NCI-H1436 (cell line): ENCODE measurements around the gene PACSIN3.
"Not testable (repeated sequence)": the region's sequence is repeated elsewhere in the genome, so short reads cannot be mapped to it uniquely, and the experiment has no call there.

Source experiments
- DNase-seq: peaks from one replicate; lab custom pipeline; 2025; lab: John Stamatoyannopoulos, UW

The PACSIN3 gene

GRCh38 chr11:47192111-47192510 is 5.9 kb upstream of the PACSIN3 start:
- no peak for DNase-seq

GRCh38 chr11:47191137-47191536 is 4.9 kb upstream of the PACSIN3 start:
- DNase-seq, result not testable (repeated sequence)

DNA sequence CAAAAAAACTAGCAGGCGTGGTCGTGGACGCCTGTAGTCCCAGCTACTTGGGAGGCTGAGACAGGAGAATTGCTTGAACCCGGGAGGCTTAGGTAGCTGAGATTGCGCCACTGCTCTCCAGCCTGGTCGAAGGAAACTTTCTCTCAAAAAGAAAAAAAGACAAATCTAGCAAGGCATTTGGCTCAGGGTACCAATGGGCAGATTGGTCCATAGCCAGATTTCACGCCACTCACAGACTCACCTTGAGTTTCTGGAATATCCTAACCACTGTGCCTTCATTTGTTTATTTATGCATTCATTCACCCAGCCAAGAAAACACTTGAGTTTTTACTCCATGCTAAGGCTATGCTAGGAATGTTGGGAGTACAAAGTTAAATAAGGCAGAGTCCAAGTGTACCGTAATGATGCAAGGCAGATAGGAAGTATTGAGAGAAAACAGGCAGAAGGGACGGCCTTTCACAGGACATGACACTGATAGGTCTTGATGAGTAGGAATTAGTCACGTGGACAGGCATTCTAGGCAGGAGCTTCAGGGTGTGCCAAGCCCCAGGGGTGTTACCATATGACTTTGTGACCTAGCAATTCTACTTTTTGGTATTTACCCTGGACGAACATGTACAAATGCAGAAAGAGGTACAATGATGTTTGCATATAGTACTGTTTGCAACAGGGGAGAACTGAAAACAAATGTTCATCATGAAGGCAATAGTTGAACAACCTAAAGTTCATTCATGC is 3.0 kb upstream of the PACSIN3 start:
- DNase-seq, result no peak

DNA sequence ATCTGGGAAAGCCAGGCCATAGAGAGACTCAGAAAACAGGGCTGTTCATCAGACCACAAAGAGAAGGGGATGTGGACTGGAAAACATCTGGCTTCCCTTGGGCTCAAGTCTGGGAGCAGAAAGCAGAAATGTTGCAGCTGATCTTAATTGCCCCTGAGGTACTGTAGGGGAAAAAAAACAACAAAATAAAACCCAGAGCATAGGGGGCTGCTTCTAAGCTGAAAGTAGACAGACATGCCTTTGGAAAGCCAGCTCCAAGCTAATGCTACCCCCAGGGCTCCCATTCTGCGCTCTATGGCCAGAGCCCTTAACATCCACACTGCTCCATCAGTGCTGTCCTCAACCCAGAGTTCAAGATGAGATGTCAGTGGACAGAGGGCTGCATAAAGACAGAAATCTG is 2.0 kb upstream of the PACSIN3 start:
- no peak for DNase-seq

DNA sequence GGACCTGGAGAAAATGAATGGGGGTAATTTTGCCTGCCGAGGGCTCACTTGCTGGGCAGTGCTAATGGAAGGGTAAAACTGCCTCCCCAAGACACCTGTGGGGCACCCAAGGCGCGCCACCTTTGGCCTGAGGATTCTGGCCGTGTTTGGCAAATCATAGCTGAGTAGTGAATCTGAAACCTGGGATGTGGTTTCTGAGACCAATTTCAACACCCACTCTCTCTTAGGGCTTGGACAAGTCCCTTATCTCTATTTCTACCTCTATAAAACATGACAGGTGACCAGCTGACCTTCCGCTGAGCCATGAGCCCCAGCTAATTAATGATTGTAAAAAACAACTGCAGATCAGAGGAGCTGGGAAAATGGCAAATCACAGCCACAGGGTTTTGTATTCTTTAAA is 1.5 kb upstream of the PACSIN3 start:
- no peak for DNase-seq

DNA sequence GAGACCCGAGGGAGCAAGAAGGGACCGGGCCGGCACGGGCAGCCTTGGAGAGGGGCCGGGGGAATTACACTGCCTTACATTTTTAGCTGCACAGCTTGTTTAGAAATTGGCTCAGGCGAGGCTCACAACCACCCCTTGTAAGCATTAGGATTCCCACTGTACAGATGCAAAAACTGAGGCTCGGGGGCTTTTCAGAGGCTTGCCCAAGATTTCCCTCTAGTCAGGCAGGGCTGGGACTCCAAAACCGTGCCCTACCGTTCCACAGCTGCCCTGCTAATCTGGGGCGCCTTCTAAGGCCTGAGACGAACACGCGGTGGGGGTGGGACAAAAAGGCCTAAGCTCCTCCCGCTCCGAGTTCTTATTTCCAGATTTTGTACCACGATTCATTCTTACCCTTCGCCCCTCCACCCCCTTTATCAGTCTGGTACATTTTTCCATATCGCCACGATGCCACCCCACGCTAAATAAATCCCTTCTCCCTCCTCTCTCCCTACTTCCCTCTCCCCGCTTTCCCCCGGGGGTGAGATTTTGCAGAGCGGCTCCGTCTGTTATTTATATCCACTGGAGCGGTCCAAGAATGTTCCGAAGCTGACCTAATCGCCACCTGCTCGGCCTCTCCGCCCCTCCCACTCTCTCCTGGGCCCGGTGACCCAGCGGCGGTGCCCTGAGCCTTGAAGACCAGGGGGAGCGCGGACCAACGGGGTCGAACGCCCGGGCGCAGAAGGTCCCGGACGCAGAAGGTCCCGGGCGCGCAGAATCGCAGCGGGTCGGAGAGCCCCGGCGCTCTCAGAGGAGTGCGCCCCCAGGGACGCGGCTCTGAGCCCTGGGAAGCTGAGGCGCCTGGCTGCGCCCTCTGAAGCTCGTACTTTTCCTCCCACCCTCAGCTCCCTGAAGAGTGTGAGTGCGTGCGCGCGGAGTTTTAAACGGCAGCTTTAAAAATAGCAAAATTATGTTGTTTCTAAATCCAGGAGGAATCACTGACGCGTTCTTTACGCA is 764 bp upstream of the PACSIN3 start:
- peak; percentile 55 for DNase-seq

GRCh38 chr11:47185305-47186075 is 744 bp downstream of the PACSIN3 start:
- DNase-seq, result no peak

DNA sequence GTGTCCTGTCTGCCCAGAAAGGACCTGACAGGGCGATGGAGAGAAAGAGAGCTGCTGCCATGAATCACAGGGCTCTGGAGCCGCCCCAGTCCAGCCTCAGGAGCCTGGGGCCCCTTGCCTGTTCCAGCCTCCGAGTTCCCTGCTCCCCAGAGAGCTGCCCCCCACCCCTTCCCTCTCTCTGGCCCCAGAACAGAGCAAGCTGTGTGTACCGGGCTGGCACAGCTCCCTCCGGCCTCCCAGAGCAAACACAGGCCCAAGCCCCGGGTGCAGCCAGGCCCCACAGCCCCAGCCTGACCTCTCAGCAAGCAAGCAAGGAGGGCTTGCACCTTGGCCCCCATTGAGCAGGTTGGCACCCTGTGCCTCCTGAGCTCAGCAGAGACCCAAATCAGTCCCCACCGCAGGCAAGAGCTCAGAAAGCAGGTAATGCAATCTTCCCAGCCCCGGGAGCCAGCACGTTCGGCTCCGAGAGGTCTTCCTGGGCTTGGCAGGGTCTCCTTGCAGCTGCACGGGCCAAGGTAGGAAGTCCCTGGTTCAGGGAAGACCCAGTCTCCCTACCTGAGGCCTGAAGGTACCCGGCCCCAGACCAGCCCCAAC is 1.4 kb downstream of the PACSIN3 start:
- no peak for DNase-seq

DNA sequence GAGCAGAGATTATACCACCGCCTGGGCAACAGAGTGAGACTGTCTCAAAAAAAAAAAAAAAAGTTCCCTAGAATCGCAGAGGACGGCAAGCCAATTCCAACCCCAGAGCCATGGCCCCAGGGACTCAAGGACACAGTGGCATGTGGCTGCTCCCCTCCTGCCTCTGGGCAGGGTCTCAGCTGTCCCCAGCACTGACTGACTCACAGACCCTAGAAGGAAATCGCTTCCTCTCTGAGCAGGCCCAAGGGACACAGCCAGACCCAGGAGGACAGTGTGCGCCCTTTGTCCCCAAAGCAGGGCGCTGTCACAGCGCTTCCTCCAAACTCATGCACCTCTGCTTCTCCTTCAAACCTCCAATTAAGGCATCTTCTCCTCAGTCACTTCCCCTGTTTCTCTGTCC is 2.3 kb downstream of the PACSIN3 start:
- no peak for DNase-seq

DNA sequence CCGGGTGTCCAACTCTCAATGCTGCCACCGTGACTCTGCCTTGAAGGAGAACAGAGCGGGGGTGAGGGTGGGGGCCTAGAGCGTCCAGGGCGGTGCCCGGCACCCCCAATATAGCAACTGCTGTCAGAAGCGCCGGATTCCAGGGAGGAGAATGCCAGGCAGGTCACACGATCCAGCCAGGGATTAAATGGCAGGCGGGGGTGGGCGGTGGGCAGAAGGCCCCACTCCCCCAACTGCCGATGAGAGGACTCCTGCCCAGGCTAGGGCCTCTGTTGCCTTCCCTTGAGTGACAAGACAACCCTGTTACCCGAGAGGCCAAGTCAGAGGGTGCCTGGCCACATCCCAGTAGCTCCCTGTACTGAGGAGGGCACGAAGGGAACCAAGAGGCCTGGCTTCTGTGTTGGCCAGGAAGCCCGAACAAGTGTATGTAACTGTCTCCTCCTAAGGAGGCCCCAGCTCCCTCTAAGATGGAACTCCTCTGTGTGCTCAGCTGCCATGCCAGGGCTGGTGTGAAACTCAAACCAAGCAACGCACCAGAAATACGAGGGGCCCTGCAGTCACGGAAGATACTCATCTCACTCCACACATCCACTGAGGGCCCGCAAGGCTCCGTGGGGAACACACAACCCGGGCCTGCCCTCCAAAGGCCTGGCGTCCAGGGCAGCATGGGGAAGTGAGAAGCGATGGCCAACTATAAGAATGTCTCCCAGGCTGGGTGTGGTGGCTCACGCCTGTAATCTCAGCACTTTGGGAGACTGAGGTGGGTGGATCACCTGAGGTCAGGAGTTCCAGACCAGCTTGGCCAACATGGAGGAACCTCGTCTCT is 3.0 kb downstream of the PACSIN3 start:
- DNase-seq, result no peak

GRCh38 chr11:47182380-47182779 is 3.9 kb downstream of the PACSIN3 start:
- no peak for DNase-seq

GRCh38 chr11:47181271-47181670 is 5.0 kb downstream of the PACSIN3 start:
- no peak for DNase-seq

DNA sequence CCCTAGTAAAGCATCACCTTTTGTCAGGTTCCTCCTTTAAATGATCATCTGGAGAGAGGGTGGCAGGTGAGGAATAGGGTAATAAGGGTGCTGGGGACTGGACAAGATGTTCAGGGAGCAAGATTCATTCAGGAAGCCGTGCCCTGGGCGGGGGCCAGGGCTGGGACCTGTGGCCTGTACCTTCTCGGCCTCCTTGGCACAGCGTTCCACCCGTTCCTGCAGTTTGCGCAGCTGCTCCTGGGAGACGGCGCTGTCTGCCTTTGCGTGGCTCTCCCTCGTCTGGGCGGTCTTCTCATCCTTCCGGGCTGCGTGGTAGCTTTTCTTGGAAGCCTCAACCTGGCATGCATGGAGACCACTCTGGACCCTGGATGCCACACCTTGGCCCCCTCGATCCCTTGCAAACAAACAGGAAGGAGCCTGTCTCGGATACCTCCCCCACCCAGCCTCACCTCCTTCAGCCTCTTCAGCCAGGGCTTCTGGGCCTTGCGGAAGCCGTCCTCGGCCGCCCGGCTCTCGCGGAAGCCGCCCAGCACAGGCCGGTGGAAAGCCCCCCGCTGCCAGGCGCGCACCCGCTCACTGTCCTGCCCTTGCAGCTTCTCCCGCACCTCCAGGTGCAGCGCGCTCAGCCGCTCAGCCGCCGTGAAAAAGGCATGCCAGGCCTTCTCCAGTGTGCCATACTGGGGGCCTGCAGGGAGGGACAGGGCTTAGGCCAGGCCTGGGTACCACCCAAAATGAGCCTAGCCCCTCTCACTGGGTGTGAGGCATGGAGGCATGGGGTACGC is 6.0 kb downstream of the PACSIN3 start:
- DNase-seq, result no peak

- peak; percentile 36 for DNase-seq
These were observed 6.6 kb downstream of the PACSIN3 start for GRCh38 chr11:47179655-47179991.

DNA sequence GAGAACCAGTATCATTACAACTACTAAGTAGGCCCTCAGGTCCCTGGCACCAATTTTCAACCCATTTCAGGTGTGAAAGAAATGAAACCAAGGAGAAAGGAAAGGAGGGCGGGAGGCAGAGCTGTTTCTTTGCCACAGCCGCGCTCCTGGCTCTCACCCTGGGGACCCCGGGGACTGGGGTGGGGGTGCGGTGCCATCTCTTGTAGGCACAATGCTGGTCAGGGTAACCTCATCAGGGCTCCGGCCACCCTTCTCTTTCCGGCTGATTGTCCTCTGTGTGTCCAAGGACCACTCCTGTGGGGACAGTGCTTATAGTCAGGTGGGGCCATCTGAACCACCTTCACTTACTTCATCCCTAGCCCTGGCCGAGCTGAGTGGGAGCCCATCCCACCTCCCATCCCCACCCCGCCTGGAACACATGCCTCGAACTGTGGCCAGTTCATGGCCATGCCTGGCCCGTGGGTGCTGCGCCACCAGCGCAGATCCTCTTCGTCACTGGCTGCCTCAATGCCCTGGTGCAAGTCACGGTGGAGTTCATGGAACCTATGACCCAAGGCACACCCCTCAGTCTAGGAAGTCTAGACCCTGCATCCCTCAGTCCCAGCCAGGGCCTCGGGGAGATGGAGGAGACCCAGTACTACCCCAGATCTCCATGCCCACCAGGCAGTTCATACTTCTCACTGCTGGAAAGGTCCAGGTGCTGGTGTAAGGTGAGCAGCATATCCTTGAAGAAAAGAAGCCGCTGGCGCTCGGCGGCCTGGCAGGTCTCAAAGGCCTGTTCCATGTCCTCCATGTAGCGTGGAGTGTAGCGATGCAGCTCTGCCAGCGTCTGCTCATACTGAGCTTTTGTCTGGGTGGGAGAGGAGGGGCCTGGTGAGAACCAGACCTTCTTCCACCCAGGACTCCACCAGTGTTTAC is 7.2 kb downstream of the PACSIN3 start:
- no peak for DNase-seq

- no peak for DNase-seq
These were observed 7.9 kb downstream of the PACSIN3 start for GRCh38 chr11:47178316-47178715.

DNA sequence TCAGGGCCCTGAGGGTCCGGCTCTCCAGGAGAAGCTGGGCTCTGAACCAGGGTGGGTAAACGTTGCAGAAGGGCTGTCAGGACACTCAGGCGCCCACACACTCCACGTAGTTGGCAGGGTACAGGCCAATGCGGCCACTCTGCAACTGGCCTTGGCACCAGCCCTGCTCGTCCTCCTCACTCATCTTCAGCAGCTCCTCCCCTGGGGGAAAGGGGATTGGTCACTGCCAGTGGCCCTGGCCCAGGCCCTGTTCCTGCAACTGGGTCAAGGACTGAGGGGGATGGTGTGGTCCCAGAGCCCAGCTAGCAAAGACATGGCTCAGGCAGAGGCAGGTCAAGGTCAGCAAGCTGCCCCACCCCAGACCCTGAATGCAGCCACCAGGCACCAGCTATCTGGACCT is 8.4 kb downstream of the PACSIN3 start:
- DNase-seq, result no peak

- peak; percentile 68 for DNase-seq
These were observed 8.9 kb downstream of the PACSIN3 start for GRCh38 chr11:47177229-47177845.
